IPS DF 6.9 (cell line): ENCODE measurements around the gene MCHR2.

Source experiments
- DNase-seq: peaks from one replicate; pipeline ENCODE4 v3.0.0-alpha.2; 2013; ENCODE audit warnings: low read depth, low spot score
- H3K27ac ChIP-seq: one replicate; pipeline ENCODE4 v1.5.1; 2013; ENCODE audit warnings: low read length, control low read depth
- H3K27me3 ChIP-seq: 2 replicates; pipeline ENCODE4 v1.6.1; 2013; ENCODE audit warnings: mild to moderate bottlenecking, low read length; ENCODE audit not compliant: control insufficient read depth, insufficient read depth
- H3K36me3 ChIP-seq: 2 replicates; pipeline ENCODE4 v1.6.1; 2013; ENCODE audit warnings: low read length; ENCODE audit not compliant: control insufficient read depth, insufficient read depth
- H3K4me1 ChIP-seq: 2 replicates; pipeline ENCODE4 v1.6.1; 2013; ENCODE audit warnings: low read length; ENCODE audit not compliant: control insufficient read depth, insufficient read depth
- H3K4me3 ChIP-seq: 2 replicates; pipeline ENCODE4 v1.5.1; 2013; ENCODE audit warnings: mild to moderate bottlenecking, low read length
- H3K9me3 ChIP-seq: 2 replicates; pipeline ENCODE4 v1.6.1; 2013; ENCODE audit warnings: low read length, inconsistent platforms; ENCODE audit not compliant: control insufficient read depth, insufficient read depth
- WGBS: extraction: QIAGEN DNeasy Blood & Tissue Kit; methylation state at CpG from one replicate; pipeline ENCODE4 v1.1.7; 2013; ENCODE audit warnings: mixed read lengths, missing lambda C conversion rate; ENCODE audit not compliant: insufficient read length, insufficient coverage; 5-methylcytosine and 5-hydroxymethylcytosine counted together

Gene MCHR2

DNA sequence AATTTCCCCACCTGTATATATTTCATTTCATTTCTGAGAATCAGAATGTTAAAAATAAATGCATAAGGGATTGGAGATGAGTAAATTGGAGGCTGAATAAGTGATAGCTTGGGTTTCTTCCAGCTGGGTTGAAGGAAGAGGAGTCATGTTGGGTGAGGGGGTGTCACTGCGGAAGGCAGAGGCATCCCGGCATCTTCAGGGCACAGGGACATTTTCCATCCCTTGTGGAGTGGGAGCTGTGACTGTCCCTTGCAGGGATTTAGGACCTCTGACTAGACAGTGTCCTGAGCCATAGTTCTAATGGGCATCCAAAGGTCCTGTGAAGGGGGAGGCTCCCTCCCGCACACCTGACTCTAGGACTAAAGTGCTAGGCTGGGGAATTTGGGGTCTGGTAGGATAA is 2.1 kb downstream of the MCHR2 start:
- peaks cover 2% of the 10 kb centered on the region for H3K4me1 ChIP-seq
- no peak overlapping the region for H3K27ac ChIP-seq
- no peaks in the 10 kb centered on the region for H3K9me3 ChIP-seq
- H3K27me3 ChIP-seq: peaks cover 16% of the 10 kb centered on the region; the same call in 1 of the 2 replicates
- H3K4me3 ChIP-seq: no peak overlapping the region
- DNase-seq: no peak
- H3K36me3 ChIP-seq: no peaks in the 10 kb centered on the region
- no CpG with 5 or more reads among the region's 3 CpGs for whole genome bisulfite sequencing

DNA sequence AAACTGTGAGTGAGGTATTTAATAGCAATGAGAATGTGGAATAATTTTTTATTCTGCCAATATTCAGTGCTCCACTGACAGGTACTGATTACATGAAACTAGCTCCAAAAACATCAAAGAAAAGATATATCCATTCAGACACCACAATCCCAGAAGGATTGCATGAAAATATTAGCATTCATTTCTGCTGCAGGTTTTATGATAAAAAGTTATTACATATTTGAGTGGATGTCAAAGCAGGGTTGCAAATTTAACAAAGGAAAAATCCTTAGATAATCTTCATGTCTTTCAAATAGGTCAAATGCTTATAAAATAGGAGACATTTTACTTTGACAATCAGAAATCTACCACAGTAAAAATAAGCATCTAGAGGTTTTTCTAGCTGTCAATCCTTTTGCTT is 13.3 kb downstream of the MCHR2 start:
- H3K36me3 ChIP-seq: no peaks in the 10 kb centered on the region
- no peaks in the 10 kb centered on the region for H3K9me3 ChIP-seq
- H3K27me3 ChIP-seq: no peaks in the 10 kb centered on the region

DNA sequence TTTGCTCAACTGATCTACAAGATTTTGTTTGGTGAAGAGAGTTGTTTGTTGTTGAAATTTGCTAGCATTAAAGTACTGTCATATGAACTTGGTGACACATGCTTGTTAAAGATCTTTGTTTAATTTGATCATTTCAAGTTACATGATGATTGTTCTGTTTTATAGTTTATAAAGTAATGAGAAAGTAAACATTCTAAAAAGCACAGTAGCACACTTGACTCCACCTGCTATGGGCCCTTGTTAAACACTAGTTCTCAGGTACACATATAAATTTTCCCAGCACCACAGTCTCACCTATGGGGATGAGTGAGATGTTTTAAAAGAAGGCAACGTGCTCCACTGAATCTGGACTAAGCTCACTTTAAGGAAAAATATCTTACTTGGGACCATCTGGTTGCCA is 14.1 kb downstream of the MCHR2 start:
- Histone ChIP-seq H3K4me1 (no peaks in the 10 kb centered on the region), H3K9me3 (no peaks in the 10 kb centered on the region), H3K4me3 (no peak overlapping the region), H3K27me3 (no peaks in the 10 kb centered on the region), H3K36me3 (no peaks in the 10 kb centered on the region), H3K27ac (no peak overlapping the region)
- no peak for DNase-seq
- no CpG with 5 or more reads among the region's 1 CpG for WGBS

More for the DNA sequence above, 13.3 kb downstream of the MCHR2 start:
- DNase-seq: no peak
- no peaks in the 10 kb centered on the region for H3K4me1 ChIP-seq
- no peak overlapping the region for H3K27ac ChIP-seq
- H3K4me3 ChIP-seq: no peak overlapping the region

DNA sequence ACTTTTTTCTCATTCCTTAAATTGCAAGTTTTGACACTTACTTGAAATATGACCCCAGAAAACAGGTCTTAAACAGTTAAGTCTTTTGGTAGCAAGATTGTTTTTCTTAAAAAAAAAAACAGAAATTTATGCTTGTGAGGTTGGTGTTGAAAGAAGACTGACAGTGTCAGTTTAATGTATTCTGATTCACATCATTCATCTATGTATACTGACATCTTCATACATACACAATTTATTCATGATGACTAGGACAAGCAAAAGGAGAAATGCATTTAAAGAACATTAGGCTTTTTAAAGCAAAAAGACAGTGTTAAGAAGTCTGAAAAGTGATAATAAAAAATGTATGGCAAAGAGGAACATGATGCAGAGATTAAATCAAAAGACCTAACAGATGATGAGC is 27.0 kb downstream of the MCHR2 start:
- no peaks in the 10 kb centered on the region for H3K27me3 ChIP-seq
- no peak for DNase-seq
- no peaks in the 10 kb centered on the region for H3K9me3 ChIP-seq
- H3K4me3 ChIP-seq: no peak overlapping the region
- H3K36me3 ChIP-seq: no peaks in the 10 kb centered on the region
- no peak overlapping the region for H3K27ac ChIP-seq
- no peaks in the 10 kb centered on the region for H3K4me1 ChIP-seq

DNA sequence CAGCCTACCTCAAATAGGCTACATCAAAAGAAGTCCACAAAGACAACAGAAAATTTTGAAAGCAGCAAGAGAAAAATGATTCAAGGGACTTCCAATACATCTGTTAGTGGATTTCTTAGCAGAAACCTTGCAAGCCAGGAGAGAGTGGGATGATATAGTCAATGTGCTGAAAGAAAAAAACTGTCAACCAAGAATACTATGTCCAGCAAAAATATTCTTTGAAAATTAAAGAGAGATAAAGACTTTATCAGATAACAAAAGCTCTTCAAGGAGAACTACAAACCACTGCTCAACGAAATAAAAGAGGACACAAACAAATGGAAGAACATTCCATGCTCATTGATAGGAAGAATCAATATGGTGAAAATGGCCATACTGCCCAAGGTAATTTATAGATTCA is 34.0 kb downstream of the MCHR2 start:
- Histone ChIP-seq H3K27me3 (no peaks in the 10 kb centered on the region), H3K9me3 (no peaks in the 10 kb centered on the region), H3K27ac (no peak overlapping the region), H3K4me3 (no peak overlapping the region), H3K4me1 (no peaks in the 10 kb centered on the region), H3K36me3 (no peaks in the 10 kb centered on the region)
- no peak for DNase-seq
- WGBS: no CpG with 5 or more reads among the region's 1 CpG

DNA sequence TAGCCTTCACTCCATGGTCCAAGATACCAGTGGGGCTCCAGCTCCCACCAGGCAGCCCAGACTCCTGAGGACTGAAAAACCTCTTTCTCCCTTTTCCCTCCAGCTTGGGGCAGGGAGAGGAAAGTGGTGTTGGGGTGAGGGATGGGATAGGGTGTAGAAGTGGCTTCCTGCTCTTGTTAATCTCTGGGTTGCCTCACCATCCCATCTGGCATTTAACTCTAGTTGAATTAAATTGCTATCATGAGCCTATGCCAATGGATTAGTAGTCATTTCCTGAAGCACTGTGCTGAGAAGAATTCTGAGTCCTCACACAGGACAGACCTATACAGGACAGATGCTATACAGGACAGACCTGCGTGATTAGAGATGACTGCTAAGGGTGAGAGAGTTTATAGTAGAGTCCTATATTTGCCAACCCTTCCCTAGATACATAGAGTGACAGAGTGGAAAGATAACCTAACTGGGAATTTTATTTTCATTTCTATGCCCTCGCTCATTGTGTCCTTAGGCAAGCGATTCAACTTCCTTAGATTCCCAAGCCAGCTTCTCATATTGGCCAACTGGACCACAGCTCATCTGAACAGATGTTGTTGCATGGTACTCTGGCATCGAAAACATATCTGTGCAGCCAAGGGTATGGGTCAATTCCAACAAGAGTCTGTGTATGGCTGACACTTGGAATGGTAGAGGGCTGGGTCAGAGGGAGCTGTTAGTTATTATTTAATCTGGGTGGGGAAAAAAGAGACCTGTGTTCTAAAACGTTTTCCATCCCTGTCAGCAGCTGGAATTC is 42.8 kb downstream of the MCHR2 start:
- no CpG with 5 or more reads among the region's 5 CpGs for WGBS
- H3K36me3 ChIP-seq: no peaks in the 10 kb centered on the region
- no peak overlapping the region for H3K4me3 ChIP-seq
- no peaks in the 10 kb centered on the region for H3K4me1 ChIP-seq
- H3K27me3 ChIP-seq: no peaks in the 10 kb centered on the region
- no peak overlapping the region for H3K27ac ChIP-seq
- H3K9me3 ChIP-seq: no peaks in the 10 kb centered on the region
- no peak for DNase-seq

DNA sequence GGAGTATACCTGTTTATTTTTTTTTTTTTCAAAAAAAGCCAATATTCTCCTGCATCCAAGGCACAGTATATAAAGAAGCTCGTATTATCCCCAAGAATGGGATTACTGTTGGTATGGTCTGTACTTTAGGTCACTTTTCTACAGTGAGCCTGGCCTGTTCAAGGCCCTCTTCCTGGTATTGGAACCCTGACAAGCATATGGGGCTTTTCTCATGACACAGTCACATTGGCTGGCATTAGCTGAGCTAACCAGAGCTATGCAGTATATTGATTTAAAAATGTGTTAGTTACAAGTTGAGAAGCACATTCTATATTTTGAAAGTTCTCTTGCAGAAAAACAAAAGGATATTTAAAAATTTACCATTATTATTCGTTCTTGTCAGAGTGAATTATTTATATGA is 48.0 kb downstream of the MCHR2 start:
- Histone ChIP-seq H3K27ac (no peak overlapping the region), H3K36me3 (no peaks in the 10 kb centered on the region), H3K4me1 (no peaks in the 10 kb centered on the region), H3K27me3 (no peaks in the 10 kb centered on the region), H3K4me3 (no peak overlapping the region), H3K9me3 (no peaks in the 10 kb centered on the region)
- no peak for DNase-seq
- no CpG with 5 or more reads among the region's 2 CpGs for WGBS

DNA sequence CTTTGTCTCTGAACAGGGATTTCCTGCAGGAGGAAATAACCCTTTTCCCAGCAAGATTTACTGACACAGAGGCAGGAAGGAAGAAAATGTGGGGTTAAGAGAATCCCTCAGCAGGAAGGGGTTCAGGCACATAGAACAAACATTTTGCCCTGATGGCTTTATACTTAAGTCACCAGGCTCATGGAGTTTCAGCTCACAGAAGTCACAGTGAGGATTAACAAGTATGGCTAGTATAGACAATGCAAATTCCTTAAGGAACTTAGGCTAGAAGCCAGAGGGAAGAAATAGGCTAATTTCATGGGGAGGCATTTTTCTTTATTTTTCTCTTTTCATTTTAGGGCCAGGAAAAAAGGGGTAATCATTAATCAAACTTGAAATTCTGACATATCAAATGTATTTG is 50.2 kb downstream of the MCHR2 start:
- H3K9me3 ChIP-seq: no peaks in the 10 kb centered on the region
- no peak for DNase-seq
- H3K27me3 ChIP-seq: no peaks in the 10 kb centered on the region
- H3K27ac ChIP-seq: no peak overlapping the region
- no peaks in the 10 kb centered on the region for H3K36me3 ChIP-seq
- H3K4me1 ChIP-seq: no peaks in the 10 kb centered on the region
- H3K4me3 ChIP-seq: no peak overlapping the region

DNA sequence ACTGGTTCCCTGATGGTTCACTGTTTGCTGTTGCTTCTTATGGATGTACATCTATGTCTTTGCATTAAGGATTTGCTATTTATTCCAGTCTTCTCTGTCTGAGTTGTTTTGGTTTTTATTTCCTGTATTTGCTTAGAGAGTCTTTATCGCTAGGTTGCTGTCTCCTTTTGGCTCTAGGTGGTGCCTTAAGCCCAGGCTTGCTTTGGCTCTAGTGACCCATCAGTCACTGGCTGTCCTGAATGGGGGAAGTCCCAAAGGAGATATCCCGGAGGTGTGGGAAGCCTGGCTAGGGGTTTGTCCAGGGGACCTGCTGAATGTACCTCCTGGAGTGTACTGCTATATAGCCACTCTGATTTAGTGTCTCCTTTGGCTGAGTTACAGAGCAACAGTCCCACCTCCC is 53.4 kb downstream of the MCHR2 start:
- no peaks in the 10 kb centered on the region for H3K4me1 ChIP-seq
- no CpG with 5 or more reads among the region's 2 CpGs for WGBS
- H3K36me3 ChIP-seq: no peaks in the 10 kb centered on the region
- H3K27ac ChIP-seq: no peak overlapping the region
- no peaks in the 10 kb centered on the region for H3K27me3 ChIP-seq
- no peaks in the 10 kb centered on the region for H3K9me3 ChIP-seq
- H3K4me3 ChIP-seq: no peak overlapping the region
- DNase-seq: no peak

DNA sequence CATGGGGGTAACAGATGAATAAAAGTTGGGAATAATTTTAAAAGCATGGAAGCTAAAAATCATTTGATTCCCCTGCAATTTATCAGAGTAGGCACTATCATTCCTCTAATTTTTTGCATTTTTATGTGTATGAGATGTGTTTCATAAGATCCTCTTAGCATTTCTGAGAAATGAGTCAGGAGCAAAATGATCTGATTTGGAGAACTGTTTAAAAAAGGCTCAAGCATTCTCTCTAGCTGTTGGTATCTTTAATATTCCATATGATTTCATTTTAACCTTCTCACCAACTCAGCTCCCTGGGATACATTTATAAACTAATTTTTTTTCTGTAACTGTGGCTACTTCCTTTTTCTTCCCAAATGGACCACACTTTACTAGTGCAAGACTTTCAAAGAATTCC is 60.9 kb downstream of the MCHR2 start:
- Histone ChIP-seq H3K27ac (no peak overlapping the region), H3K27me3 (no peaks in the 10 kb centered on the region), H3K4me3 (no peak overlapping the region), H3K36me3 (no peaks in the 10 kb centered on the region), H3K4me1 (no peaks in the 10 kb centered on the region), H3K9me3 (no peaks in the 10 kb centered on the region)
- DNase-seq: no peak

DNA sequence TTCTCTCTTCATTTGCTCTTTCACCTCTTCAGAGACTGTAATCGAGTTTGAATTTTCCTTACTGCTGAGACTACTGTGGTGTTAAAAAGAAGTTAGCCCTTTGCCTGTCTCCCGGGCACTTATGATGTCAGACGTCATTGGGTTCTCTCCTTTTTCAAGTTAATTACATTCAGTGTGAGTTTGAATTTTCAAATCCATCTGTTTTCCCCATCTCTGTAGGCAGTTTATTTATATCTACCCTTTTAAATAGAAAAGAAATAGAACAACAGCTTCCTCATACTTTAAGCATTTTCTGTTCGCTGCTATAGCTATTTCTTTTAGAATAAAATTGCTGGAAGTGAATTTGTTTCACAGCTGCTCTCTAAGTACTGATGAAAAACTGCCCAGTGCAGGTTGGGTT is 81.4 kb downstream of the MCHR2 start:
- Histone ChIP-seq H3K27me3 (no peaks in the 10 kb centered on the region), H3K4me3 (no peak overlapping the region), H3K9me3 (no peaks in the 10 kb centered on the region), H3K4me1 (no peaks in the 10 kb centered on the region), H3K27ac (no peak overlapping the region), H3K36me3 (no peaks in the 10 kb centered on the region)
- no CpG with 5 or more reads among the region's 4 CpGs for WGBS
- DNase-seq: no peak
